Uterus (tissue), 4 donors: Measurements from ENCODE around the gene PDE4A. TPM values are rescaled to one million over a fixed set of nuclear protein-coding genes. Genes with fewer than 3 reads are reported as not detected.

Source experiments
- DNase-seq, 2 donors: peaks; one replicate each; pipeline ENCODE4 v3.0.0-alpha.2; 2019 to 2020
- H3K27ac ChIP-seq, 2 donors: fragments of 200-600 bp; sonication (generic); 1 replicate in 1 of 2; 2 replicates in 1 of 2; pipeline ENCODE4 v1.5.1; 2016 to 2018
- H3K27me3 ChIP-seq, 2 donors: fragments of 200-600 bp; sonication (generic); one replicate each; pipeline ENCODE4 v1.5.1; 2018 to 2019; ENCODE audit warnings: control low read depth in 1 of 2
- H3K36me3 ChIP-seq, 2 donors: fragments of 200-600 bp; sonication (generic); one replicate each; pipeline ENCODE4 v1.5.1; 2019; ENCODE audit warnings: control low read depth in 1 of 2
- H3K4me1 ChIP-seq, 2 donors: fragments of 200-600 bp; sonication (generic); one replicate each; pipeline ENCODE4 v1.5.1; 2018 to 2019; ENCODE audit warnings: control low read depth in 1 of 2
- H3K4me3 ChIP-seq, 2 donors: fragments of 200-600 bp; sonication (generic); 1 replicate in 1 of 2; 2 replicates in 1 of 2; pipeline ENCODE4 v1.5.1; 2018 to 2019; ENCODE audit warnings: mild to moderate bottlenecking in 1 of 2
- H3K9me3 ChIP-seq, 2 donors: fragments of 200-600 bp; sonication (generic); one replicate each; pipeline ENCODE4 v1.5.1; 2019; ENCODE audit warnings: control low read depth in 1 of 2
- CTCF ChIP-seq, 4 experiments: fragments of 200-600 bp in 2 of 4; fragments of 450-650 bp in 2 of 4; sonication (generic) in 2 of 4; IDR thresholded peaks; one replicate each; pipeline ENCODE4 v1.5.1; 2016 to 2019; ENCODE audit warnings: antibody characterized with exemption in 4 of 4, mild to moderate bottlenecking in 2 of 4, moderate library complexity in 1 of 4
- POLR2A ChIP-seq, 2 donors: fragments of 450-650 bp; IDR thresholded peaks; one replicate each; pipeline ENCODE4 v1.6.1; 2016; ENCODE audit warnings: antibody characterized with exemption in 2 of 2, mild to moderate bottlenecking in 1 of 2, moderate library complexity in 1 of 2
- intact Hi-C: fragments of 100-400 bp; cut with DNase I; formaldehyde crosslinking; loops from one replicate; pipeline ENCODE4 v1.15.1; 2023; ENCODE audit warnings: low total_unique reads
- total RNA-seq, 4 donors: library from RNA; depleted of rRNA in 3 of 4; stranded (reverse); fragments of >200 nt in 3 of 4; gene quantifications; one replicate each; pipeline versions ENCODE4 v1.1.0 to v1.2.4, GENCODE V29; 2014 to 2023
- donor health status: DM: yes; HTN: yes; CAD: no.

PDE4A gene
- total RNA-seq, 4 donors from 2014 or later, result 3.2 to 10.6 (median 4.1) TPM

GRCh38 chr19:10418235-10418484, 2.2 kb upstream of the PDE4A start:
- H3K36me3 ChIP-seq, result no peaks in the 10 kb centered on the region
- H3K9me3 ChIP-seq, result no peaks in the 10 kb centered on the region
- DNase-seq, result no peak
- H3K27me3 ChIP-seq, result peaks cover 33 to 34% of the 10 kb centered on the region in 2 donors
- peaks cover 0 to 32% of the 10 kb centered on the region in 2 donors for H3K4me1 ChIP-seq
- TF ChIP-seq CTCF (IDR thresholded peaks at IDR 0.05), result no peak
- no peak for TF ChIP-seq POLR2A (IDR thresholded peaks at IDR 0.05)
- H3K4me3 ChIP-seq, result no peak overlapping the region
- intact Hi-C loops, result no loop called here
- H3K27ac ChIP-seq, result no peak overlapping the region

GRCh38 chr19:10418485-10419199, 1.7 kb upstream of the PDE4A start:
- peaks cover 0 to 32% of the 10 kb centered on the region in 2 donors for H3K4me1 ChIP-seq
- H3K4me3 ChIP-seq, result no peak overlapping the region
- no peaks in the 10 kb centered on the region for H3K36me3 ChIP-seq
- peaks cover 33 to 39% of the 10 kb centered on the region in 2 donors for H3K27me3 ChIP-seq
- intact Hi-C loops, result no loop called here
- H3K9me3 ChIP-seq, result no peaks in the 10 kb centered on the region
- H3K27ac ChIP-seq, result no peak overlapping the region
- DNase-seq, result no peak
- TF ChIP-seq CTCF (IDR thresholded peaks at IDR 0.05), result no peak
- TF ChIP-seq POLR2A (IDR thresholded peaks at IDR 0.05), result no peak

GRCh38 chr19:10419200-10419645, 1.1 kb upstream of the PDE4A start:
- TF ChIP-seq POLR2A (IDR thresholded peaks at IDR 0.05) (no peak), CTCF (IDR thresholded peaks at IDR 0.05) (no peak)
- no peak overlapping the region for H3K4me3 ChIP-seq
- no peak overlapping the region for H3K27ac ChIP-seq
- H3K36me3 ChIP-seq, result no peaks in the 10 kb centered on the region
- H3K4me1 ChIP-seq, result peaks cover 0 to 35% of the 10 kb centered on the region in 2 donors
- H3K27me3 ChIP-seq, result peaks cover 33 to 45% of the 10 kb centered on the region in 2 donors
- no peak for DNase-seq
- intact Hi-C loops, result no loop called here
- no peaks in the 10 kb centered on the region for H3K9me3 ChIP-seq

- peaks cover 0 to 35% of the 10 kb centered on the region in 2 donors for H3K4me1 ChIP-seq
- intact Hi-C loops, result no loop called here
- no peak for DNase-seq
Measured at GRCh38 chr19:10419646-10420443, 493 bp upstream of the PDE4A start.

More at GRCh38 chr19:10419646-10420443, 493 bp upstream of the PDE4A start:
- TF ChIP-seq POLR2A (IDR thresholded peaks at IDR 0.05) (no peak), CTCF (IDR thresholded peaks at IDR 0.05) (no peak)
- no peaks in the 10 kb centered on the region for H3K36me3 ChIP-seq
- H3K27ac ChIP-seq, result no peak overlapping the region
- no peak overlapping the region for H3K4me3 ChIP-seq
- peaks cover 38 to 47% of the 10 kb centered on the region in 2 donors for H3K27me3 ChIP-seq
- H3K9me3 ChIP-seq, result no peaks in the 10 kb centered on the region
